Body of pancreas (tissue), 4 donors: Measurements from ENCODE around the gene CD69. TPM values are rescaled to one million over a fixed set of nuclear protein-coding genes. Genes with fewer than 3 reads are reported as not detected.

ENCODE experiments used
- ATAC-seq: fragments of 150-250 bp; one replicate; pipeline ENCODE4 v1.9.1; 2016
- DNase-seq, 4 donors: peaks; one replicate each; pipeline ENCODE4 v3.0.0-alpha.2; 2019
- H3K27ac ChIP-seq, 4 donors: fragments of 200-600 bp; sonication (generic); 1 replicate in 3 of 4; 2 replicates in 1 of 4; pipeline versions ENCODE4 v1.5.1 to v1.6.1; 2016 to 2019; ENCODE audit warnings: mild to moderate bottlenecking in 1 of 4, mixed read lengths in 1 of 4, moderate library complexity in 1 of 4
- H3K27me3 ChIP-seq, 2 donors: fragments of 200-600 bp; sonication (generic); one replicate each; pipeline ENCODE4 v1.6.0; 2016; ENCODE audit warnings: mild to moderate bottlenecking in 1 of 2
- H3K36me3 ChIP-seq, 2 donors: fragments of 200-600 bp; sonication (generic); replicated peaks in 1 of 2; 2 replicates each; pipeline ENCODE4 v1.5.1; 2016; ENCODE audit warnings: low read depth in 2 of 2; ENCODE audit not compliant: insufficient read depth in 1 of 2
- H3K4me1 ChIP-seq: fragments of 200-600 bp; sonication (generic); one replicate; pipeline ENCODE4 v1.6.0; 2016
- H3K4me3 ChIP-seq, 2 donors: fragments of 200-600 bp; sonication (generic); 1 replicate in 1 of 2; 2 replicates in 1 of 2; pipeline ENCODE4 v1.5.1; 2016 to 2019
- H3K9me3 ChIP-seq, 3 donors: fragments of 200-600 bp; sonication (generic); 1 replicate in 2 of 3; 2 replicates in 1 of 3; pipeline ENCODE4 v1.5.1; 2016
- POLR2A ChIP-seq, 3 donors: fragments of 450-650 bp; IDR thresholded peaks; one replicate each; pipeline ENCODE4 v1.6.1; 2016; ENCODE audit warnings: antibody characterized with exemption in 3 of 3, mild to moderate bottlenecking in 2 of 3
- WGBS, 2 donors: methylation state at CpG; one replicate each; pipeline ENCODE4 v1.1.5; 2017; 5-methylcytosine and 5-hydroxymethylcytosine counted together
- intact Hi-C: fragments of 100-400 bp; cut with DNase I; formaldehyde crosslinking; loops from one replicate; pipeline ENCODE4 v1.15.1; 2023
- total RNA-seq, 2 donors: library from RNA; depleted of rRNA; stranded (reverse); fragments of >200 nt; gene quantifications; one replicate each; pipeline ENCODE4 v1.1.0, GENCODE V29; 2016
- TF ChIP-seq, protein P1 (sequence below), 7 experiments: fragments of 450-650 bp in 4 of 7; fragments of 200-600 bp in 3 of 7; sonication (generic) in 3 of 7; IDR thresholded peaks; one replicate each; pipeline ENCODE4 v1.5.1; 2016 to 2019; ENCODE audit warnings: antibody characterized with exemption in 7 of 7

The CD69 gene
- total RNA-seq, 2 donors from 2014 or later = 3.1 to 4.0 TPM

GRCh38 chr12:9732921-9733461 is 27.7 kb downstream of the CD69 start, which contains the start of gene CLECL1:
Gene CLECL1 (minus strand): TSS chr12:9733097.
- DNase-seq = no peak
- no peak within 1 kb of the TSS for H3K4me3 ChIP-seq

DNA sequence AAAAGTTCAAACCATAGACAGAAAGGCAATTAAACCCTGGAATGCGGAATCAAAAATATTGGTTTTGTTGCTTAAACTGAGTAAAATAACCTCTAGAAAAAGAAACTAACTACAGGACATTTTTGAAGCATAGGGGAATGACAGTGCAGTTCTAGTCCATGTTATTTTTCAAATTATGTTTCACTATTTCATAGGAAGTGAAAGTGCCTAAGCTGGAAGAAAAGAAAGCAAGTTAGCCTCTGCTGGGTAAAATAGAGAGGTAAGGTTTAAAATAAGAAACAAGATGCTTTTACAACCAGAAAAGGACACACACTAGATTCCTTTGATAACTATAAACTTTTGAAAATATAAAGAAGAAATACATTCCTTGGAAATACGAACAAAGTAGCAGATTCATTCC is 28.9 kb downstream of the CD69 start:
- Histone ChIP-seq H3K4me1 (no peaks in the 10 kb centered on the region), H3K27ac (peak overlapping the region in 1 of 4 donors; percentile 10), H3K27me3 (no peaks in the 10 kb centered on the region), H3K9me3 (no peaks in the 10 kb centered on the region), H3K4me3 (no peak overlapping the region), H3K36me3 (no peaks in the 10 kb centered on the region)
- DNase-seq (no peak), ATAC-seq (no peak)
- 67 to 71% methylated on average over 2 of the region's 2 CpGs for WGBS, 2 donors
- intact Hi-C loops = no loop called here
- no peak for TF ChIP-seq POLR2A (IDR thresholded peaks at IDR 0.05)
- TF ChIP-seq, protein P1, sequence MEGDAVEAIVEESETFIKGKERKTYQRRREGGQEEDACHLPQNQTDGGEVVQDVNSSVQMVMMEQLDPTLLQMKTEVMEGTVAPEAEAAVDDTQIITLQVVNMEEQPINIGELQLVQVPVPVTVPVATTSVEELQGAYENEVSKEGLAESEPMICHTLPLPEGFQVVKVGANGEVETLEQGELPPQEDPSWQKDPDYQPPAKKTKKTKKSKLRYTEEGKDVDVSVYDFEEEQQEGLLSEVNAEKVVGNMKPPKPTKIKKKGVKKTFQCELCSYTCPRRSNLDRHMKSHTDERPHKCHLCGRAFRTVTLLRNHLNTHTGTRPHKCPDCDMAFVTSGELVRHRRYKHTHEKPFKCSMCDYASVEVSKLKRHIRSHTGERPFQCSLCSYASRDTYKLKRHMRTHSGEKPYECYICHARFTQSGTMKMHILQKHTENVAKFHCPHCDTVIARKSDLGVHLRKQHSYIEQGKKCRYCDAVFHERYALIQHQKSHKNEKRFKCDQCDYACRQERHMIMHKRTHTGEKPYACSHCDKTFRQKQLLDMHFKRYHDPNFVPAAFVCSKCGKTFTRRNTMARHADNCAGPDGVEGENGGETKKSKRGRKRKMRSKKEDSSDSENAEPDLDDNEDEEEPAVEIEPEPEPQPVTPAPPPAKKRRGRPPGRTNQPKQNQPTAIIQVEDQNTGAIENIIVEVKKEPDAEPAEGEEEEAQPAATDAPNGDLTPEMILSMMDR (IDR thresholded peaks at IDR 0.05) = no peak

More at GRCh38 chr12:9732921-9733461, 27.7 kb downstream of the CD69 start, which contains the start of gene CLECL1:
- Histone ChIP-seq H3K4me1 (no peaks in the 10 kb centered on the region), H3K27me3 (no peaks in the 10 kb centered on the region), H3K9me3 (no peaks in the 10 kb centered on the region), H3K36me3 (no peaks in the 10 kb centered on the region), H3K27ac (peak within 1 kb of the TSS in 1 of 4 donors; percentile 10)
- intact Hi-C loops = no loop called here
- TF ChIP-seq, protein P1 (IDR thresholded peaks at IDR 0.05) = no peak
- no peak for TF ChIP-seq POLR2A (IDR thresholded peaks at IDR 0.05)
- no peak for ATAC-seq
- 64 to 72% methylated on average over 8 of the region's 8 CpGs for WGBS, 2 donors

DNA sequence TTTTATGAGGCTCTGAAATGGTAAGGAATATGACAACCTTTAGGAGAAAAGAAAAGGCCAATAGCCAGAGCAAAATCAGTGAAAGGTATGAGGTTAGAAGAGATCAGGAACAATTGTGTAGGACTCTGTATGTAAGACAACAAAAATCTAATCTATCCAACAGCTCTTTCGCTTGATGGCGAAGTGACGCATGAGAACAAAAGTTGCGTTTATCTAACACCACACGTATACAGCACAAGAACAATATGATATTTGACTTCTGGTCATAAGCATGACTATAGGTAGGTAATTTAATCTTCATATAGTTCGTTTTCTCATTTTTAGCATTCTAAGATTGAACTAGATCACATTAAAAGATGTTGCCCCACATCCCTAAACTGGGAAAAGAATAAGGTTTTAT is 29.3 kb downstream of the CD69 start:
- TF ChIP-seq, protein P1 (IDR thresholded peaks at IDR 0.05) = no peak
- TF ChIP-seq POLR2A (IDR thresholded peaks at IDR 0.05) = no peak
- no peak overlapping the region for H3K4me3 ChIP-seq
- H3K4me1 ChIP-seq = no peaks in the 10 kb centered on the region
- intact Hi-C loops = no loop called here
- no peak for ATAC-seq
- no peaks in the 10 kb centered on the region for H3K27me3 ChIP-seq
- peak overlapping the region in 1 of 4 donors; percentile 10 for H3K27ac ChIP-seq
- no peaks in the 10 kb centered on the region for H3K36me3 ChIP-seq
- DNase-seq = no peak
- 63 to 68% methylated on average over 6 of the region's 6 CpGs for WGBS, 2 donors
- no peaks in the 10 kb centered on the region for H3K9me3 ChIP-seq

GRCh38 chr12:9730591-9730990 is 30.1 kb downstream of the CD69 start:
- DNase-seq = no peak
- Histone ChIP-seq H3K36me3 (no peaks in the 10 kb centered on the region), H3K4me1 (no peaks in the 10 kb centered on the region), H3K4me3 (no peak overlapping the region), H3K27me3 (no peaks in the 10 kb centered on the region), H3K27ac (no peak overlapping the region), H3K9me3 (no peaks in the 10 kb centered on the region)
- TF ChIP-seq, protein P1 (IDR thresholded peaks at IDR 0.05) = no peak
- no peak for TF ChIP-seq POLR2A (IDR thresholded peaks at IDR 0.05)
- 50 to 64% methylated on average over 6 of the region's 6 CpGs for WGBS, 2 donors
- intact Hi-C loops = no loop called here
- no peak for ATAC-seq

DNA sequence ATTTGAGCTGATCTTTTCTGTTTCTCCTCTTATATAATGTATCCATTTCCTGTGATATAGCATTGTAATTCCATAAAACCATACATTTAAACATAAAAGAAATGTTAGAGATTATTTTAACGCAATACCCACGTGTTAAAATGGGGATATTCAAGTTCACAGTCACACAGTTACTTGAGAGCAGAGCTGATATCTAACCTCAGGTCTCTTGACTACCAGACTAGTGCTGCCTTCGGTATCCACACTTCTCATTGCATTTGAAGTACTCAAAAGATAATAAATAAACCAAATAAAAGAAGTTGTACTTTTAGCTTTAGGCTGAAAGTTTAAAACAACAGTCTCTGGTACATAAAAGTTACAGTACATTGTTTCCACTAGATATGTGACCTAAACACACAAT is 30.7 kb downstream of the CD69 start:
- no peak for TF ChIP-seq POLR2A (IDR thresholded peaks at IDR 0.05)
- TF ChIP-seq, protein P1 (IDR thresholded peaks at IDR 0.05) = no peak
- intact Hi-C loops = no loop called here
- H3K4me3 ChIP-seq = no peak overlapping the region
- no peaks in the 10 kb centered on the region for H3K4me1 ChIP-seq
- no peaks in the 10 kb centered on the region for H3K9me3 ChIP-seq
- DNase-seq = no peak
- H3K27me3 ChIP-seq = no peaks in the 10 kb centered on the region
- WGBS, 2 donors = 53 to 59% methylated on average over 3 of the region's 3 CpGs
- H3K27ac ChIP-seq = no peak overlapping the region
- H3K36me3 ChIP-seq = no peaks in the 10 kb centered on the region
- ATAC-seq = no peak
